HG03558 (cell line): ENCODE measurements around the gene DPEP1.
"Not testable (repeated sequence)": the region's sequence is repeated elsewhere in the genome, so short reads cannot be mapped to it uniquely, and the experiment has no call there.

ENCODE experiments used
- ATAC-seq: cut with Tn5 transposase; IDR thresholded peaks from one replicate; pipeline ENCODE4 v1.9.1; 2021; ENCODE audit warnings: moderate number of reproducible peaks; ENCODE audit not compliant: unreplicated experiment; ENCODE audit errors: extremely low read depth

Gene DPEP1

GRCh38 chr16:89670496-89671431, 57.3 kb downstream of the DPEP1 start:
- no peak for ATAC-seq

- not testable (repeated sequence) for ATAC-seq
Measured at GRCh38 chr16:89671565-89671964, 58.1 kb downstream of the DPEP1 start.

- ATAC-seq = no peak
Measured at GRCh38 chr16:89672177-89672941, 58.9 kb downstream of the DPEP1 start.

GRCh38 chr16:89678258-89678657, 64.8 kb downstream of the DPEP1 start:
- ATAC-seq = no peak

GRCh38 chr16:89685916-89686315, 72.5 kb downstream of the DPEP1 start:
- no peak for ATAC-seq

GRCh38 chr16:89686520-89687091, 73.2 kb downstream of the DPEP1 start, which contains the start of gene CDK10:
TSS of gene CDK10 (plus strand) at chr16:89686689. CDS start at chr16:89686711, 22 bp downstream.
- peak; percentile 45 for ATAC-seq

- no peak for ATAC-seq
Measured at GRCh38 chr16:89687092-89687940, 73.9 kb downstream of the DPEP1 start.
